Measurements from ENCODE around the gene ASB5.

- no peak for TF ChIP-seq ZNF274 (IDR thresholded peaks at IDR 0.05; ENCODE audit: insufficient read depth, insufficient read length)
- no peak for TF ChIP-seq USF2 (IDR thresholded peaks at IDR 0.05; ENCODE audit: borderline replicate concordance, low read depth, low read length)
- no peak for TF ChIP-seq CTCF (IDR thresholded peaks at IDR 0.05 in 2 of 3, conservative IDR thresholded peaks at IDR 0.05 in 1 of 3; ENCODE audit: control insufficient read depth in 2 of 3, extremely low read depth in 1 of 3, insufficient read depth in 1 of 3, low read depth in 3 of 3, low read length in 3 of 3)
- no peak for TF ChIP-seq STAT1 (conservative IDR thresholded peaks at IDR 0.05)
- TF ChIP-seq CEBPZ (IDR thresholded peaks at IDR 0.05; ENCODE audit: low read depth, low read length), result no peak
- no peak for TF ChIP-seq TARDBP (IDR thresholded peaks at IDR 0.05; ENCODE audit: borderline replicate concordance)
- no peak for TF ChIP-seq CBX5 (IDR thresholded peaks at IDR 0.05; ENCODE audit: low read depth)
- no peak for TF ChIP-seq E2F4 (IDR thresholded peaks at IDR 0.05; ENCODE audit: low read depth, low read length)
- TF ChIP-seq MAX (IDR thresholded peaks at IDR 0.05; ENCODE audit: low read depth, low read length), result no peak
- TF ChIP-seq FOXM1 (IDR thresholded peaks at IDR 0.05; ENCODE audit: low read depth, low read length), result no peak
- no peak for TF ChIP-seq MLLT1 (IDR thresholded peaks at IDR 0.05)
- no peak for TF ChIP-seq CBFB (IDR thresholded peaks at IDR 0.05; ENCODE audit: low read depth)
Observed at GRCh38 chr4:176300565-176300964, 31.5 kb upstream of the ASB5 start.
